Measurements from ENCODE around the gene SUMO3.
A peak's percentile ranks its signal among the peaks of the same experiment; 100 is the strongest.
"Not testable (repeated sequence)": the region's sequence is repeated elsewhere in the genome, so short reads cannot be mapped to it uniquely, and the experiment has no call there.

The SUMO3 gene

DNA sequence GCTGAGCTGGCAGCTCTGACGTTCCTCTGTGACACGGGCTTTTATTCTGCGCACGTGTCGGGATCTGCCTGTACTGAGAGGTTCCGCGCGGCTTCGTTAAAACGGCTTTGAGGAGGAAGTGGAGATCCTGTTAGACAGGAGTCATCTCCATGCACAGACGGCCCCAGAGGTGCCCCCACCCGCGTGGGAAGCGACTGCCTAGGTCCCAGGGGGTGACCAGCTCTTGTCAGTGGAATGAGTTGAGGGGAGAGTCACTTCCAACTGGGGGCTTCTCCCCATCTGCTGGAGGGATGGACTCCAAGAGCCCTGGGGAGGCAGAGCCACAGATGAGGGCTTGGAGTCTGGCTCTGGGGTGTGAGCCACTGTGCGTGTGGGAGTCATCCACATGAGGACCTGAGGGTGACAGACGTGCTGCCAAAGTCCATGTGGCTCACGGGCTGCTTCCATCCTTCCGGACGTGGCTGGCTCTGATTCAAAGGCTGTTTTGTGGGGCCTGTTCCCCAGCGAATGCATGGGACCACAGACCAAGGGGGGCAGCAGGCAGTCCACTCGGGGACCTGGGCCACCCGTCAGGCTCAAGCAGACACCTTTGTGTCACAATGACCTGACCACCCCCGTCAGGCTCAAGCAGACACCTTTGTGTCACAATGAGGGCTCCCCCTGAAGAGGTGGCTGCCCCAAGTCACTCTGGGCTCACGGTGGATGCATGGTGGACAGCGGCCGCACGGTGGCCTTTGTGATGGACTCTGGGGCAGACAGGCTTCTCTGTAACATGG, 28.8 kb upstream of the SUMO3 start:
- DNase-seq = peak in 3 of 5 donors; percentile 20 to 37 (median 26)

DNA sequence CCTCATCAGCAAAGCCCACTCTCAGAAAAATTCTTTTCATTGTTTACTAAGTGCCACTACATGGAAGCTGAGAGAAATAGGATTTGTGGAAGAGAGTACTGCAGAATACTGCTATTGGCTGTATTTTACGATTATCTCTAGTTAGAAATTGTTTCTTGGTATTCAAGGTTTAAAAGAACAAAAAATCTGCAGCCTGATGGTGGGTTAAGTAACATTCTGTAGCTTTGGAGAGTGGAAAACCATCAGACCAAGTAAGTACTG, 28.3 kb upstream of the SUMO3 start:
- DNase-seq = no peak

DNA sequence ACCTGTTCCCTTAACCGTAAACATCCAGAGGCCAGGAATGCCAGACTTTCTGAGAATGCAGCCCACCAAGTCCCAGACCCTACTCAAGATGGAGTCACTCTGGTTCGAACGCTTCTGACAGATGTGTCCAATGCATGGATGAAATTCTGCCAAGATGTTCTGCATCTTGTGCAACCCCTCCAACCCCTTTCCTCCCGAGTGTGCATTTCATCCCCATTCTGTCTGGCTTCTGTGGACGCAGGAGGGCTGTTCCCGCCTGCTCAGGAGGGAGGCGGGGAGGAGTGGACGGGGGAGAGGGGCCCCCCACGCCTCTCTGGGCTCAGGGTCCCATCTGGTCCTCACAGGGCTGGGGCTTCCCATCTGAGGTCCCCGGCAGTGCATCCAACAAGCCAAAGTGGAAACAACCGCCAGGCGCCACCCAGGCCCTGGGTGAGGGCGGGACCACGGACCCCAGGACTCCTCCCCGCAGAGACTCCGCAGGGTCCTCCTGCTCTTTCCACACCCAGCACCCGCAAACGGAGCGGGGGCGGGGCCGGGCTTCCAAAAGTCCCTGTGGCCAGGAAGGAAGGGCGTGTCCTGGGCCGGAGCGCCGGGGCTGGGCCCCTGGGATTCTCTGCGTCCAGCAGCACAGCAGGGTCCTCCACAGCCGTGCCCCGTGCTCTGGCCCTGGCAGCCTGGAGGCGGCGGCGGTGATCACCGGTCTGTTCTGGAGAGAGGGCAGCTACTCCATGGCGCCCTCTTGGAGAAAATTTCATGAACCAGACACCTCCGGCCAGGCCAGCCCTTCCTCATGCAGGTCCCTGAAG, 27.8 kb upstream of the SUMO3 start:
- DNase-seq = peak in 4 of 5 donors; percentile 34 to 50 (median 38)

DNA sequence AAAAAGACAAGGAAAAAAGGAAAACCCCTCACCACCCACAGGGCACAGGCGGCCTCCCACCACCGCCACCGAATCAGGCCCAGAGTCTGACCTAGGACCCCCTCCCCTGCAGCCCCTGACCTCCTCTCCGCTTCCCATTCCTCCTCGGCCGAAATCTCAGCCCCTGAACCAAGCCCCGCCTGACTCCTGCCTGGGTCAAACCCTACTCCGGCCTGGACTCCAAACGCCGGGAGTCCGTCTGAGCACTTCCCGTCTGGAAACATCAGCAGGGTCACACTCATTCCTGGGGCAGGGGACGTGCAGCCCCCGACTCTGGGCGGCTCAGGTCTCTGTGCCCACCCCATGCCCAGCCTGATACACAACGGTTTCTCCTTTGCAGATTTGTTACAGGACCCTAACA, 26.4 kb upstream of the SUMO3 start:
- DNase-seq = no peak

DNA sequence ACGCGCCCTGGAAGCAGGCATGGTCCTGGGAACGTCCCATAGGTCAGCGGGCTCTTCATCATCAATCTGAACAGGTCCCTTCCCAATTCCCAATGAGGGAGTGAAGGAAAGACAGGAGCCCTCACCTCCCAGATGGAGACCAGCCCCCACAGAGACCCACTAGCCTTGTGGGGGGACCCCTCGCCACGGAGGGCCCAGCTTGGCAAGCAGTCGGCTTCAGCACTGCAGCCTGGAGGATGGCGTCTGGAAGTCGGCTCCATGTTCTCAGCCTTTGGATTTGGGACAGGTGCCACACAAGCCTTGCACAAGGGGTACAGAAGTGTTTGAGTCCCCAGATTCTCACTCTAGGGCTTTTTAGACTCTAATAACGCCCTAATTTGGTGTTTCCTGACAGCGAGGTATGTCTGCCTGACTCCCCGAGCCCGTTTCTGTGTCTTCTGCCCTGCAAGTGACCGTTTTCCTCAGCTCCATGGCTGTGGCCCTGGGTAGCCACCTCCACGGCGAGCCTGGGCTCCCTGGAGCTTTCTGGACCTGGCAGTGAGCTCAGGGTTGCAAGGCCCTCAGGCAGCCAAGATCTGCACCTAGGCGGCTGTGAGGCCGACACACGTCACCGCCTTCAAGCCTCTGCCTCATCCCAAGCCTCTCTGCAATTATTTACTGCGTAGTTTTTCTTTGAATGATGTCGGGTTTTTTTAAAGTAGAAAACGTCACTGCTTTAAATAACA, 25.0 kb upstream of the SUMO3 start:
- DNase-seq = no peak

DNA sequence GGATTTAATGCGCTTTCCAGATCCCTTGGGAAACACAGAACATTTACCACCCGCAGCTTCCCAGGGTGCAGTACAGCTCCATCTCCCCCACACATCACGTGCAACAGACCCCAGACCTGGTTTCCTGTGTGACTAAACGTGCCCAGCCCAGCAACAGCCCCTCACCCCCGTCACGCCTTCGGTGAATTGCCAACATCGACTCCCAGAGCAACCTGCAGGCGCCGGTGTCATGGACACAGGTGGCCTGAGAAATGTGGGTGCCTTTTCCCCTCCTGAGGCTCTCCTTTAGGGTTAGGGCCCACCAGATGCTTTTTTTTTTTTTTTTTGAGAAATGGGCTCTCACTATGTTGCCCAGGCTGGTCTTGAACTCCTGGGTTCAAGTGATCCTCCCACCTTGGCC, 24.2 kb upstream of the SUMO3 start:
- no peak for DNase-seq

DNA sequence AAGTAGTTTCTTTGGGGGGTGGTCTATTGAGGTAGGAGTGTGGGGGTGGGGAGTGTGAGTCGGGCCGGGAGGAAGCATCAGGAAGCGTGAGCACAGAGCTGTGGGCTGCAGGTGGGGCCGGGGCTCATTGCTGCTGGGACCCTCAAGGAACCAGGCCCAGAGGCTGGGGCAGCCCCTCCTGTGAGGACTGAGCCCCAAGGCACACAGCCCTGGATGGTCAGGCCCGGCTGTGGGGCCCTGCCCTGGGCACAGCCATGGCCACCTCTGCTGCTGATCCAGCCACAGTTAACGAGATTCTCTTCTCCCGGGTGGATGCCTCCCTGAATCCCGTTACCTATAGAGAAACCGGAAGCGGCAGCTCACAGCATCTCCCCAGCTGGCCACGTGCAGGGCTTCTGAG, 22.9 kb upstream of the SUMO3 start:
- DNase-seq = no peak

DNA sequence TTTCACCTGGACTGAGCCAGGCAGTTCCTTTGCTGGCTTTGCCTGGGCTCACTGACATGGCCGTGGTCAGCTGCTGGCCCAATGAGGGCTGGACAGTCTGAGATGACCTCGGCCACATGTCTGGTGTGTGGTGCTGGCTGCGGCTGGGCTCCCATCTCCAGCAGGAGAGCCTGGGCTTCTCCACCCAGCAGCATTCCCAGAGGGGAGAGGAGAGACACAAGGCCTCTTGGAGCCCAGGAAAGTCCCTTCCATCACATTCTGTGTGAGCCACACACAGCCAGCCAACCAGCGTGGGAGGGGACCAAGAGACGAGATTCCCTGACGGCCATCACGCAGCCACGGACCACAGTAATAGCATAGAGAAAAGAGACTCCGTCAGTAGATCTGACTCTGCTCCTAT, 21.1 kb upstream of the SUMO3 start:
- no peak for DNase-seq

DNA sequence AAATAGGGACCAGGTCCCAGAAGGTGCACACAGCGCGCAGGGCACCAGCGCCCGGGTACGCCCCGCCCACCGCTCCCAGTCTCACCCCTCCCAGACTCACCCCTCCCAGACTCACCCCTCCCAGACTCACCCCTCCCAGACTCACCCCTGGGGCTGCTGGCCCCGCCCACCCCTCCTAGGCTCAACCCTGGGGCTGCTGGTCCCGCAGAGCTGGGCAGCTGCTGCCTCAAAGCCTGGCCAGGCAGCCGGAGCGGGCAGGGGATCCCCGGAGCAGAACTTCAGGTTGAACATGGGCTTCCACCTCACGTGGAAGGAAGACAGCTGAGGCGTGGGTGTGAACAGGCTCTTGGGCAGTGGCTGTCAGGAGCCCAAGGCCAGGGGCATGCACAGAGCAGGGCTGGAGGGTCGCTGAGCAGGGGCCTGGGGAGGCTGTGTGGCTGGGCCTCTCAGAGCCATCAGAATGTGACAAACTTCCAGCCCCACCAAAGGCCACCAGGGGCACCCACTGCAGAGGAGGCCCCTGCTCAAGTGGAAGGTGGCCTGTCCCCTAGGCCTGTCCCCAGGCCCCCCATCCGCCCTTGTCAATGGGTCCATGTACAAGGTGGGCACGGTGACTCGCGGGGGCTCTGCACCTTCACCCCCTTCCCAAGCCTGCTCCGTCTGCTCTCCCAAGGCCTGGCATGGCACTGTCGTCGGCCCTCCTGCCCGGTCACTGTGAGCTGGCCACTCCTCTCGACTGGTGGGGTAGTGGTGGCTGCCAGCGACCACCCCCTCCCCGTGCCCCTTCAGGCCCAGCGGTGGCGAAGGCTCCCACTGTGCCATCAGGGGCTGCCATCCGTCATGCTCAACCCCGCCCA, 20.4 kb upstream of the SUMO3 start:
- no peak for DNase-seq

DNA sequence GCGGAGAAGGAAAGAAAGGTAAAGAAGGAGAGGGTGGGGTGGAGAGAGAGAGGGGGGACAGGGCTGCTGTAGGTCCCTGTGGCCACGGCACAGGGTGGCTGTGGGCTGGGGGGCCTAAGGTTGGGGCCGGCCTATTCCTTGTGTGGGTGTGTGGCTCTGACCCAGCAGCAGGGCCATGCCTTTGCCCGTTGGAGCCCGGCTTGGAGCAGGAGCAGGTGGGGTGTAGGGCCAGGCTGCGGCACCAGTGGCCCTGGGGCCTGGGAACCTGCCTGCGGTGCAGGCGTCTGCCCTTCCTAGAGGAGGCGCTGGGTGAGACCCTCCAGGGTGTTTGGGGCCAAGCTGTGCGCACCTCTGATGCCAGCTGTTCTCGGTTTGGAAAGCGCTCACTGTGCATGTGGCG, 19.7 kb upstream of the SUMO3 start:
- DNase-seq = no peak

DNA sequence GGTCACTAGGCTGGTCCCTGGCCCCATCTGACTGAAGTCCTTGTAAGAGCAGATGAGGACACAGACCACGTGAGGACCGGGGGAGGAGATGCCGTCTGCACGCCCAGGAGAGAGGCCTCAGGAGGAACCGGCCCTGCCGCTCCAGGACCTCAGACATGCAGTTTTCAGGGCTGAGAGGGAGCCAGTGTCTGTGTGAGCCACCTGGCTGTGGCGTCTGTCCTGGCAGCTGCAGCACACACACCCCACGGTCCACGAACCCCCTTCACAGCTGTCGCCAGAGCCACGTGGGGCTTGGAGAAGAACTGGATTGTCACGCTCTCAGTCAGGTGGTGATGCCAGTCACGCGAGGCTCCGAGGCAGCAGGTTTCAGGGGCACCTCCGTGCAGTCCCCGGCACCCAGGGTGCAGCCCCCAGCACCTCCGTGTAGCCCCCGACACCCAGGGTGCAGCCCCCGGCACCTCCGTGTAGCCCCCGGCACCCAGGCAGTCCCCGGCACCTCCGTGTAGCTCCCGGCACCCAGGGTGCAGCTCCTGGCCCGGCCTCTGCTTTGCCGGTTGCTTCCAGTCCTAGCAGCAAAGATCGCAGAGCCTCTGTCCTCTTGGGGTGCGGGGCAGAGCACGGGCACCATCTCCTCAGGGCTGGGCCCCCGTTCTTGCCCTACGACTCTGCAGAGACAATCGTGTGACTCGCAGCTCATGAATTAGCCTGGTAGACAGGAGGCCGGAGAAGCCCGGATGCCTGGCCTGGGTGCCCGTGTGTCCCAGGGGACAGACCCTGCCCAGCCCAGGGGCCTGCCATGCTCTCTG, 19.0 kb upstream of the SUMO3 start:
- no peak for DNase-seq

DNA sequence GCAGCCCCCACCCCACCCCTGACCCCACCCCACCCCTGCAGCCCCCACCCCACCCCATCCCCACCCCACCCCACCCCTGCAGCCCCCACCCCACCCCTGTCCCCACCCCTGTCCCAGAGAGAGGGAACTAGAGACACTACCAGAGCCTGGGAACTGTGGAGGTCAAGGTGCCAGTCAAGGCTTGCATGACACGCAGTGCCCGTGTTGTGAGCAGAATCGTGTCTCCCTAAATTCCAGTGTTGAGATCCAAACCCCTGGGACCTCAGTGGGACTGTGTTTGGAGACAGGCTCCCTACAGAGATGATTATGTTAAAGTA, 18.4 kb upstream of the SUMO3 start:
- DNase-seq = no peak

DNA sequence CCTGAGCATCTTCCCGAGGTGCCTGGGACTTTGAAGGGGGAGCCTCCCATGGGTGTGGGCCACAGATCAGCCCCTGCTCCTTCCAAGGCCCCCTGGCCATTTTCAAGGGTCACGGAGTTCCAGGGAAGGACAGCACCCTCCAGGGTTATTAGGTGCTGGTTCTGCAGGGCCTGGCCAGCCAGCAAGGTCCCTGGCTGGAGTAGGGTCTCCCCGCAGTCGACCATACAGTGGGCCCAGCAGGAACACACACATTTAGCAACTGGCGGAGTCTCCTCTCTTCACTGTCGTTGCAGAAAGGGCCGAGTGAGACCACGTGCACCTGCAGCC, 17.7 kb upstream of the SUMO3 start:
- DNase-seq = no peak

DNA sequence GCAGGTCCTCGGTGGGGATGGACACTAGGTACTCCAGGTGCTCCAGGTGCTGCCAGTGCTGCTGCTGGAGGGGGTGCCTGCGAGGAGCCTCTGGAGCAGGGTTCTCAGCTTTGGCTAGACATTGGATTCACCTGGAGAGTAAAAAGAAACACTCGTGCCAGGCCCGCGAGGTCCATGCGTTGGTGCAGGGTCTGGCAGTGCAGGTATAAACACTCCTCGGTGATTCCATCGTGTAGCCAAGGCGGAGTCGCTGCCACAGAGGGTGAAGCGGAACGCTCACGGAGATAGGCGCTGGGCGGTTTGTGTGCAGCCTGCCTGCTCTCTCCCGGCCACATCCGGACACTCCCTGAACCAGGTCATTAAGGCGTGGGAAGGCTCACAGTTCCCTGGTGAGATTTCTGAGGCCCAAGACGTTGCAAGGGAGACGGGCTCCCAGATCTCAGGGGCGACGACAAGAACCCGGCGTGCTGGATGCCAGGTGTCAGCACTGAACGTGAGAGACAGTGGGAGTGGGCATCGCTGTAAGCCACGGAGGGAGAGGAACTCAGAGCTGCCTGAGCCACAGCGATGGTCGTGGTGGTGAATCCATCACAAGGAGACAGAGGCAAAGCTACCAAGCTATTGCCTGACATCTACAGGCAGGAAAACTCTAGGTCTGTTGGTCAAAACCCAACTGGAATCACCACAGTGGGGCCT, 17.2 kb upstream of the SUMO3 start:
- no peak for DNase-seq

DNA sequence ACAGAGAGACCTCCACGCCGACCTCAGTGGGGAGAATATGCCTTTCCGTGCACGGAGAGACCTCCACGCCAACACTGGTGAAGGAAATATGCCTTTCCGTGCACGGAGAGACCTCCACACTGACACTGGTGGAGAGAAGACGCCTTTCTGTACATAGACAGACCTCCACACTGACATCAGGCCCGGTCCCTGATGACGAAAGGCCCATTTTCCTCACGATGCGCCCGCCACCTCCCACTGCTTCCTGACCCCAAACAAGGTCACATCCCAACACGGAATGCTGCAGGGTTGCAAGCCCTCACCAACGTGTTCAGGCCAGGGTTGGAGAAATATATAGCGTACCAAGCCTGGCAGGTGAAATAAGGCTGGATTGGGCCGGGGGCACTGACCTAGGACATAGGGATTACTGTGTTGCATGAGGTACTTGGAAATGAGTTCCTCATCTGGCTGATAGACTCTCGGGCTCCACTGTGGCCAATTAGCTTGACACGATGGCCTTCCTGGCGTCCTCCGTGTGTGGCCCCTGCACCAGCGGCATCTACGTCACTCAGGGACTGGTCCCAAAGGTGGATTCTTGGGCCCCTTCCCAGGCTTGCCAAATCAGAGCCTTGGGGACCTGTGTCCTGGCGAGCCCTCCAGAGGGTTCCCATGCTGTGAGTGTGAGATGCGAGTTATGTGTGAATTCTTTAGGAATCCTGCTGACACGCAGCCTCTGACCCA, 16.5 kb upstream of the SUMO3 start:
- DNase-seq = no peak

DNA sequence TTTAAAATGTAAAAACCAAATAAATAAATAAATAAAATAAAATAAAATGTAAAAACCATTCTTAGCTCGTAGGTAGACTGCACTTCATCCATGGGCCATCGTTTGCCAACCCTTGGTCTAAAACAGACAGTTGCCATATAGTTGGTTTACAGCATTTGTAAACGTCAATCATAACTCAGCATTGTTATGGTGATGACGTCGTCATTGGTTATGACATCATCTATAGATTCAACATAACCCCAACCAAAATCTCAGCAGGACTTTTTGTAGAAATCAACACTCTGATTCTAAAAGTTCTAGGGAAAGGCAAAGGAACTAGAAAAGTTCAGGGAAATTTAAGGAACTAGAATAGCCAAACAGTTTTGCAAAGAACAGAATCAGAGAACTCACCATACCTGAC, 15.8 kb upstream of the SUMO3 start:
- no peak for DNase-seq

DNA sequence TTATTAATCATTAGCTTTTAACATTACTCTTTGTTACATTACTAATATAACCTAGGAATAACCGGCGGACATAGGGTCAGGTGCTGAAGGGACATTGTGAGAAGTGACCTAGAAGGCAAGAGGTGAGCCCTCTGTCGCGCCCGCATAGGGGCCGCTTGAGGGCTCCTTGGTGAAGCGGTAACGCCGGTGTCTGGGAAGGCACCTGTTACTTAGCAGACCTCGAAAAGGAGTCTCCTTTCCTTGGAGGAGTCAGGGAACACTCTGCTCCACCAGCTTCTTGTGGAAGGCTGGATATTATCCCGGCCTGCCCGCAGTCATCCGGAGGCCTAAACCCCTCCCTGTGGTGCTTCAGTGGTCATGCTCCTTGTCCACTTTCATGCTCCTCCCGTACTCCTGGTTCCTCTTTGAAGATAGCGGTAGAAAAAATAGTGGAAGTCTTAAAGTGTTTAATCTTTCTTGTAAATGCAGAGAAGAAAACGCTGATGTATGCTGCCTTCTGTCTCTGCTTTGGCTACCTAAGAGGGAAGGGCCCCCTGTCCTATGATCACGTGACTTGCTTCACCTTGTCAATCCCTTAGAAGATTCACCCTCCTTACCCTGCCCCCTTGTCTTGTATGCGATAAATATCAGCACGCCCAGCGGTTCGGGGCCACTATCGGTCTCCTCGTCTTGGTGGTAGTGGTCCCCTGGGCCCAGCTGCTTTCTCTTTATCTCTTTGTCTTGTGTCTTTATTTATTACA, 14.8 kb upstream of the SUMO3 start:
- DNase-seq = not testable (repeated sequence)

DNA sequence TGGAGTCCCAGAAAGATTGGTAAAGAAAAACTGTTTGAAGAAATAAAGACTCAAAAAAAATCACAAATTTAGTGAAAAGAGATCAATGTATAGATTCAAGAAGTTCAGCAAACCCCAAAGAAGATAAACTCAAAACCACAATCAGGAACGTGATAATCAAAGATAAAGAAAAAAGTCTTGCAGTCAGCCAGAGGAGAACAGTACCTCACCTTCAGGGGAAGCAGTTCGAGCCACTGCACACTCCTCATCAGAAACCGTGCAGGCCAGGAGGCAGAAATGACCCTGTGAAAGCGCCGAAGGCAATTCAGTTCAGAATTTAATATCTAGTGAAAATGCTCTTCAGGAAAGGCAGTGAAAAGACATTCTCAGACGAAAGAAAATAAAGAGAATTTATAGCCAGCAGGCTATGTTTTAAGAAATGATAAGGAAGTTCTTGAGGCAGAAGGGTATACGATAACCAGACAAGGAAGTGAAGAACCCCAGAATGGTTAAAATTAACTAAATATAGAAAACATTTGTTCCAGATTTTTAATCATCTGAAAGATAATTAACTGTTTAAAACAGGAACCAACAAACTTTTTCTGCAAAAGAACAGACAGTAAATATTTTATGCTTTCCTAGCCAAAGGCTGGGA, 13.5 kb upstream of the SUMO3 start:
- no peak for DNase-seq

DNA sequence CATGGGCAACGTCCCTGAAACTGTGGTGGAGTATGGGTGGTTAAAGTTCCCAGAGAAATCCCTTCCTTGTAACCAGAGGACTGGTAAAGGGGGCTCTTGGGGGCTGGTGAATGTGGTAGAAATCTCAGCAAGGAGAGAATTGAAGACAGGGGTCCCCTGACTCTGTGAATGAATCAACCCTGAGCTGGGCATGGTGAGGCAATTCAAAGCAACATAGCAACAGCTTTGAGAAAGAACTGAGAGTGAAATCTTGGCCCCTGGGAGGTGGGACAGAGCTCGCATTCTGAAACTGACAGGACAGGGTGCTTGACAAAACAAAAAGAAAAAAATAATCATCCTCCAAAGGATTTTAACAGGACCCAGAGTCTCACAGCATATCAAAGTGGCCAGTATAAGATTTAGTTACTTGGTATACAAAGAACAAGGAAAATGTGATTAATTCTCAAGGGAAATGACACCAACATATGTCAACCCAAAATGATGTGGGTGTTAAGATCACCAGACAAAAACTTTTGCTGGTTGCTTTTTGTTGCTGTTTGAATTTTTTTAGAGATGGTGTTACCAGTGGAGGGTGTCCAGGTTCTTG, 11.7 kb upstream of the SUMO3 start:
- no peak for DNase-seq

Measured in T-helper 1 cell (primary cell).